ENCODE data around the gene PERM1.
A peak's percentile ranks its signal among the peaks of the same experiment; 100 is the strongest.
"Not testable (repeated sequence)": the region's sequence is repeated elsewhere in the genome, so short reads cannot be mapped to it uniquely, and the experiment has no call there.

PERM1 gene

DNA sequence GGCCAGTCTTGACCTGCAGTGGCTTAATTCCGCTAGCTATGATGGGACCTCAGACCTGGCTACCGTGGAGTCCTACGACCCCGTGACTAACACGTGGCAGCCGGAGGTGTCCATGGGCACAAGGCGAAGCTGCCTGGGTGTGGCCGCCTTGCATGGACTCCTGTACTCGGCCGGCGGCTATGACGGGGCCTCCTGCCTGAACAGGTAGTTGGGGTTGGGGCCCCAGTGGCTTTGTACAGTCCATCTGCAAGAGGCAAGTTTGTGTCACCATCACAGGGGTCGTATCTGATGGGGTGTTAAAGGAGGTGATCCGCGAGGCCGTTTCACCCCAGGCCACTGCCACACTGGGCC is 18.6 kb downstream of the PERM1 start:
- no peak for DNase-seq

DNA sequence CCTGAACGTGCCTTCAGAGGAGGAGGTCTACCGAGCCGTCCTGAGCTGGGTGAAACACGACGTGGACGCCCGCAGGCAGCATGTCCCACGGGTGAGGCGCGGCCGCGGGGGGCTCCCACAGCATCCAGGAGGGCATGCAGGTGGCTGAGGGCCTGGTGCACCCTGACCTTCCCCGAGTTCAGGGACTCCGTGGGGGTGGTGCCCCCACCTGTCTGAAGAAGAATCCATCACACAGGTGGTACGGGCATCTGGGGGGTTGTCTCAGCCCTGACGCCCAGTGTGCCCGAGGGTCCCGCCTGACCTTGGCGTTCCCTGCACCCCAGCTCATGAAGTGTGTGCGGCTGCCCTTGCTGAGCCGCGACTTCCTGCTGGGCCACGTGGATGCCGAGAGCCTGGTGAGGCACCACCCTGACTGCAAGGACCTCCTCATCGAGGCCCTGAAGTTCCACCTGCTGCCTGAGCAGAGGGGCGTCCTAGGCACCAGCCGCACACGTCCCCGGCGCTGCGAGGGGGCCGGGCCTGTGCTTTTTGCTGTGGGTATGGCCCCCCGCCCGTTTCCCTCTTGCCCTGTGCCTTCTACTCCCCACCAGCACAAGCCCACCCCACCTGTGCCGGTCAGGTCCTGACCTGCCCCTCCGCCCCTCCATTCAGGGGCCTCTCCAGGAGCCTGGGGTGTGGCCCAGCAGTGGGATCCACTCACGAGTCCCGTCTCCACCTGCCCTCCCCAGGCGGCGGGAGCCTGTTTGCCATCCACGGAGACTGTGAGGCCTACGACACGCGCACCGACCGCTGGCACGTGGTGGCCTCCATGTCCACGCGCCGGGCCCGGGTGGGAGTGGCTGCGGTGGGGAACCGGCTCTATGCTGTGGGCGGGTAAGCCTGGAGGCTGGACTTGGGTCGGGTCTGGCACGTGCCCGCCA is 19.3 kb downstream of the PERM1 start:
- no peak for DNase-seq

DNA sequence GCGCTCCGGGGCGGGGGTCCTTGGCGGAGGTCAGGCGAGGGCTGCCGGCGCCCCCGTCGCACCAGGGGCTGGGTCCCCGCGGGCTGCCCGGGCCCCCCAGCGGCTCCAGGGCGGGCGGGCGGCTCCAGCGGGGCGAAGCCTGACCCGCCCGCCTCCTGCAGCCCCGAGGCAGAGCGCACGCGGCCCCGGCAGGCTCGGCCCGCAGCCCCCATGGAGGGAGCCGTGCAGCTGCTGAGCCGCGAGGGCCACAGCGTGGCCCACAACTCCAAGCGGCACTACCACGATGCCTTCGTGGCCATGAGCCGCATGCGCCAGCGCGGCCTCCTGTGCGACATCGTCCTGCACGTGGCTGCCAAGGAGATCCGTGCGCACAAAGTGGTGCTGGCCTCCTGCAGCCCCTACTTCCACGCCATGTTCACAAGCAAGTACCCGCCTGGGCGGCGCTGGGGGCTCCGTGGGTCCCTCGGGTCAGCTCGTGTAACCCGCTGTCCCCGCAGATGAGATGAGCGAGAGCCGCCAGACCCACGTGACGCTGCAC is 20.7 kb downstream of the PERM1 start:
- DNase-seq: no peak

DNA sequence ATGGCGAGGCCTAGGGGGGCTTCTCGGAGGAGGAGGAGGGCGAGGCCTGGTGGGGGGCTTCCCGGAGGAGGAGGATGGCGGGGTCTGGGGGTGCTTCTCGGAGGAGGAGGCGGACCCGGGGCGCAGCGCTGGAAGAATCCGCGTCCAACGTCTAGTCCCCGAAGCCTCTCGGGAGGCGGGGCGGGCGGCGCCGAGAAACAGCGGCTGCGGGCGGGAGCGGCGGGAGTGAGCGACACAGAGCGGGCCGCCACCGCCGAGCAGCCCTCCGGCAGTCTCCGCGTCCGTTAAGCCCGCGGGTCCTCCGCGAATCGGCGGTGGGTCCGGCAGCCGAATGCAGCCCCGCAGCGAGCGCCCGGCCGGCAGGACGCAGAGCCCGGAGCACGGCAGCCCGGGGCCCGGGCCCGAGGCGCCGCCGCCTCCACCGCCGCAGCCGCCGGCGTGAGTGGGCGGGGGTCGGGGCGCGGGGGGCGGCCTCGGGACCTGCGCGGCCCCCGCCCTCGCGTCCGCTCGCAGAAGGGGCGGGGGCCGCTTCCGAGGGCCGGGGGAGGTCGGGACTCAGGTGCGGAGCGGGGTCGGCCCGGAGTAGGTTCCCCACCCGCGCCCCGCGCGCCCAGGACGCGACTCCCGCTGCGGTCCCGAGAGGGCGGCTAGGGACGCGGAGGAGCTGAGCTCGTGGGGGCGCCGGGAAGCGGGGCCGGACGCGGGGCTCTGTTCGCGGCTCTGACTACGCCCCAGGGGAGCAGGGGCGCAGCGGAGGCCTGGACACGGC is 21.3 kb downstream of the PERM1 start, which contains the start of gene KLHL17:
KLHL17 (plus strand) TSS at position 222 of the 769 bp plus-strand sequence; CDS start at position 332, 110 bp downstream.
- DNase-seq: peak; percentile 24

DNA sequence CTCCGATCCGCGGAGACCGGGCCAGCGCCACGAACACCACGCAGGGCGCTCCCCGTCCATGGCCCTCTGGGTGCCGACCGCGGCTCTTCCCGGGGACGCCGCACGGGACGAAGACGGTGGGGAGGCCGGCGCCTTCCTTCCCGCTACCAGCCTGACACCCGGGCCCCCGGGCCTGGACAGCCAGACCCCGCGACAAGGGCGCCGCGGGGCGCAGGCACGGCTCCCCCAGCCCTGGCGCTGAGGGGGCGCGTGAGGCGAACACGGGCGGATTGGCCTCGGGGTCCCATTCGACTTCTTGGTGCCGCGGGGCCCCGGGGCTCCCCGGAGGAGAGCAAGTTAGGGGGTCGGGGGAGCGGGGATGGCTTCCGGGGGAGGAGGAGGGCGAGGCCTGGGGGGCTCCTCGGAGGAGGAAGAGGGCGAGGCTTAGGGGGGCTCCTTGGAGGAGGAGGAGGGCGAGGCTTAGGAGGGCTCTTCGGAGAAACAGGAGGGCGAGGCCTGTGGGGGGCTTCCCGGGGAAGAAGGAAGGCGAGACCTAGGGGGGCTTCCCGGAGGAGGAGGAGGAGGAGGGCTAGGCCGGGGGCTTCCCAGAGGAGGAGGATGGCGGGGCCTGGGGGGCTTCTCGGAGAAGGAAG is 22.0 kb downstream of the PERM1 start:
- no peak for DNase-seq

DNA sequence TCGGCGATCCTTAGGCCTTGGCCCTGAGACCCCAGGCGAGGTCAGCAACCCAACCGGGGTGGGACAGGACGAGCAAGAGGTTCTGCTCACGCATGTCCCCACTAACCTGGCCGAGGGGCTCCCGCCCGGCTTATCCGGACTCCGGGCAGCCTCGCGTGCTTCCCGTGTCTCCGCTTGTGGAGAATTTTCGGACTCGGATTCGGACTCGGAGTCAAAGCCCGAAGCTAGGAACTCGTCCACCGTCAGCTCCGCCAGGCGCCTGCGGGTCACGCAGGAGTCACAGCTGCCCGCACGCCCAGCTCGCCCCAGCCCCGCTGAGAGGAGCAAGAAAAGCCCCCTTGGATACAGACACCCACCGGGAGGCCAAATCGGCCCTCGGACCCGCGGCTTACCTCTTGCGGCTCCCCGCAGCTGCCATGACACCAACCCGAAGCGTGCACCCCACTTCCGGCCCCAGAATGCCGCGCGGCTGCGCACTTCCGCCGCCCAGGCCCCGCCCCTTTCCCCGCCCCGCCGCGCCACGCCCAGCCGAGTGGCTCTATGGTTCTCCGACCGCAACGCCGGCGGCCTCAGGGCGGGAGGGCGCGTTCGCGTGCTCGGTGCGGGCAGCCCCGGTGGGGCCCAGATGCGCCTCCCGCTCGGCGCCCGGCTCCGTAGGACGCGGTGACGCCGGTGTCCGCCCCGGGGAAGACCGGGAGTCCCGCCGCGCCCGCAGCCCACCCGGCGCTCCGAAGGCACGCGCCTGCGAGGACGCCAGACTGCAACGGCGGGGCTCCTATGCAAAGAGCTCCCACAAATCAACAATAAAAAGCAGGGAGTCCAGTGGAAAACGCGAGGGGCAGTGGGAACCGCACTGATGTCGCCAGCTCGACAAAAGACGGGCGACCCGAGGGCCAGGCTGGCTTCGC is 22.8 kb downstream of the PERM1 start, which contains the start of gene NOC2L:
NOC2L (minus strand) TSS at position 434 of the 908 bp plus-strand sequence; CDS start at position 418, 16 bp downstream.
- DNase-seq: peak; percentile 72

DNA sequence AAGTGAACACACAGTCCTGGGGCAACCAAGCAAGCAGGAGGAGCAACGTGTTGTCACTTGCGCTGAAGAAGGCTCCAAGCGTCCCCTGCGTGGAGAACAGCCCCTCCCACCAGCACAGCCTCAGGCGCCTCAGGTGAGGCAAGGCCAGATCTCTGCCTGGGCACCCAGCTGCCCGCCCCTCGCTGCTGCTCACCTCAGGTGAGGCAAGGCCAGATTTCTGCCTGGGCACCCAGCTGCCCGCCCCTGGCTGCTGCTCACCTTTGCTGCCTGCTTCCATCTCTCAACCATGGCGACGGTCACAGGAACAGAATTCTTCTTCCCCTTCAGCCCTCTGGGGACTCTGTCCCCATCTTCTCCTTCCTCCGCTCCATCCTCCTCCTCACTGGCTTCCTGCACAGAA is 25.3 kb downstream of the PERM1 start:
- no peak for DNase-seq

DNA sequence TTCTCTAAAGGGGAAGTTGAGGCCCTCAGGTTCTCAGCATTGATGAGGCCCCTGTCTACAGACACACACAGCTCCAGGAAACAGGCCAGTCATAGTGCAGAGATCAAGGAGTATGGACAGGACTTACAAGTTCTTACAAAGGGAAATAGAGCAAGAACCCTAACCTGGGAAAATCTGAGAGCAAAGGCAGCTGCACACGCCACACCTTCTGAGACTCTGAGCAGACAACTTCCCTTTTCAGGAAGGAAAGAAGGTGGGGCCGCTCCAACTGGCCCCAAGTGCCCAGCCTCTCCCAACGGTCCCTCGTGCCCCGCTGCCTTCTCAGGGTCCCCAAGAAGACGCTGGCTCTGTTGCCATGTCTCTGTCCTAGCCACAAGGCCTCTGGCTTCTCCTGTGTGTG is 26.4 kb downstream of the PERM1 start:
- no peak for DNase-seq

DNA sequence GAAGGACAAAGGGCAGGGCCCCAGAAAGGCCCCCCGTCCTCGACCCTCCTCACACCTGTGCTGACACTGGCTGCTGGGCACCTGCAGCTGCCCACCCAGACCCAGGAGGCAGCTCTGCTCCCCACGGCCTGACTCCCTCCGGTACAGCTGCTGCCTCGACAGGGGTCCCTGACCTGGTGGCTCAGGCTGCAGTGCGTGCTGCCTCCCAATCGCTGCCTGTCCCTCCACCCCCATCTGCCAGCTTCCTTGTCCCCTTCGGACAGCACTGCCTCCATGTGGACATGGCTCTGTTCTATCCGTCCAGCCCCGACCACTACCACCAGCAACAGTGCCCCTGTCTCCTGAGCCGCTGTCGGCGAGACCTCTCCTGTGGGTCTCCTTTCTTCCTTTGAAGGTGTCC is 27.0 kb downstream of the PERM1 start:
- DNase-seq: no peak

DNA sequence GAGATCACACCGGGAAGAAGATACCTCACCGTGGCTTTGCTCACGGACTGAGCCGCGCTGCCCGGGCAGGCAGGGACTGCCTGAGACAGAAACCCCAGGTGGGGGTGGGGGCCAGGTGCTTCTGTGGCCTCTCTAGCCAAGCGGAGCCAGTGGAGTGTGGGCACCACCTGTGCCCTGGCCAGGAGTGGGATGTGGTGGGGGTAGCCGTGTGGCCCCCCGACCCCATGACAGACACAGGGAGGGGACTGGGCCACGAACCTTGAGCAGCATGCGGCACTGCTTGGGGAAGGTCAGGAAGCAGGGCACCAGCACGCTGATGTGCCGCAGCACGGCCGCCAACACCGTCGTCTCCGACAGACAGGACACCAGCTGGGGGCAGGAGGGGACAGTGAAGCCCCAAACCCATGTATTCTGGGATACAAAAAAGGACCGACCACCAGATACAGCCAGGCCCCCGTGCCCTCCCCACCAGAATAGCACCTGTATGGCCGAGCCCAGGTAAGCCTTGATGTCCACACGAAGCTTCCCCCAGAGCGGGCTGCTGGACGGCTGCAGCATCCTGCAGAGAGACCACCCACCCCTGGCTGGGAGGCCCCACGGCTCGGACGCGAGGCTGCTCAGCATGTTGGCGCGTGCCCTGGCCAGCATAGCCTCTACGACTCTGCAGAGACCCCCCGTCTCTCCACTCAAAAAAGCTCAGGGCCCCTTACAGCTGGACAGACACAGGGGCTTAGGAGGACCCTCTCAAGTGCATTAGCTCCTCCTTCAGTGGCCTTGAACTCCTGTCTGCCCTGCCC is 28.2 kb downstream of the PERM1 start:
- no peak for DNase-seq

DNA sequence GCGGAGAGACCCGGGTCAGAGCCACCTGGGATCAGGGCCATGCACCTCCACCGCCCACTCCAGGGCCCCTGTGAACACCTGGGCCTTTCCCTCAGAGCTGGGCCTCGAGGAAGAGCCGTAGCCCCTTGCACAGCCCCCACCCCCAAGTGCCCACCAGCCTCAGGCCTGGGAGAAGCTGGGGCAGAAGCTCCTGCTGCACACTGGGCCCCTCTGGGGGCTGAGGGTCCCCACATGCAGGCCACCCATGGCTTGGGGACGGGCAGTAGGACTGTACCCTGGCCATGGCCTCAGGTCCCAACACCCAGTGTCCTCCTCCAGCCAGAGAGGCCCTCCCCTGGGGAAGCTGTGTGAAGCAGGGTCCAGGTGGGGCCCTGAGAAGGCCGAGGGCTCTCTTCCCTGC is 29.3 kb downstream of the PERM1 start:
- DNase-seq: no peak

DNA sequence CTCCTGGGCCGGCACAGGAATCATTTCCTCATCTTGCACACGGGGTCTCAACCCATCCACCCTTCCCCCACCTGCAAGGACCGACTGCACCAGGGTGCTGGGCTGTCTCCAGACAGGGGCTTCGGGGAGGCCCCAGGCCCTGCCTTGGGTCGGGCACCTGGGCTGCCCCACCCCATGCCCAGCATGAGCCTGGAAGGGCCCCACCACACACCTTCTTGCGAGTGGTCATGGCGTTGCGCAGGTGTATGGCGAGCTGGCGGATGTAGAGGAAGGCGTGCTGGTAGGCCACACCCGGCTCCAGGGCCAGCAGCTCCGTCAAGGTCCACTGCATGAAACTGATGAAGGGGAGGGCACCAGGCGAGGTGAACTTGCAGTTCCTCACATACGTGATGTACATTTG is 29.7 kb downstream of the PERM1 start:
- DNase-seq: no peak

DNA sequence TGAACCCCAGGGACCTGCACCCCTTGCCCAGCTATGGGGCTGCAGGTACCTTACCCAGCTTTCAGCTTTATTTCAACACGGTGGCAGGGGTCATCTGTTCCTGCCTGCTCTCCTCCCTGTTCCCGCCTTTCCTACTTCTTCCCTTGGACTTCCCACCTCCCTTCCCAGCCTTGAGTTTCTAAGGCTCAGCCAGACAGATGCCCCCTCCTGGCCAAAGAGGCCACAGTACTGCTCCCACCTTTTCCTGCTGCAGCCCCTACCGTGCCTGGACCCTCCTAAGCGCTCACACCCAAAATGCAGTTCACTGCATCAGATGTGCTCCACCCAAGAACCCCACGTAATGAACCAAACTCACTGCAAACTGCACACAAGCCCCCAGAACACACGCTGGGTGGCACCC is 30.5 kb downstream of the PERM1 start:
- DNase-seq: no peak

DNA sequence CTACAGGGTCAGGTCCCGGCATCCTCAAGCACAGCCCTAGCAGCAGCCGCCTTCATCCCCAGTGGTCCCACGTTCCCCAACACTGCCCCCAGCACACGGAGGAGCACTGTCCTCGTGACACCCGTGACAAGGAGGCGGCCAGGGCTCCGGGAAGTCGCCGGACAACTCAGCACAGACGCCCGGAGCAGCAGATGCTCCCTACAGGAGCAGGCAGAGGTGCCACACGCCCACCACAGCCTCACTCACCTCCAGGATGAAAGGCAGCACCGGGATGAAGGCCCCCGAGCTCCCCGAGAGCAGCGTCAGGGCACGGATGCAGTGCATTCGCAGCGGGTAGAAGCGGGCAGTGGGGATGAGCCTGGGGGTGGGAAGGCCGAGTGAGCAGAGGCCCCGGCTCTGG is 31.0 kb downstream of the PERM1 start:
- no peak for DNase-seq

DNA sequence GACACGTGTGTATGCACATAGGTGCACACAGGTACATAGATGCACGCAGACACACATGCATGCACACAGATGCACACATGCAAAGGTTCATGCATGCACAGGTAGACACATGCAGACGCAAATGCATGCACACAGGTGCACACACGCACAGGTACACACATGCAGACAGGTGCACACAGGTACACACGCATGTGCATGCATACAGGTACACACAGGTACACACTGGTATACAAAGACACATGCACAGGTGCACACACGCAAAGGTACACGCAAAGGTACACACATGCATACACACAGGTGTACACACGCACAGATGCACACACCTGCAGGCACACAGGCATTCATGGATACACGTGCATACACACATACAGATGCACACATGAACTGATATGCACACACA is 31.6 kb downstream of the PERM1 start:
- no peak for DNase-seq

DNA sequence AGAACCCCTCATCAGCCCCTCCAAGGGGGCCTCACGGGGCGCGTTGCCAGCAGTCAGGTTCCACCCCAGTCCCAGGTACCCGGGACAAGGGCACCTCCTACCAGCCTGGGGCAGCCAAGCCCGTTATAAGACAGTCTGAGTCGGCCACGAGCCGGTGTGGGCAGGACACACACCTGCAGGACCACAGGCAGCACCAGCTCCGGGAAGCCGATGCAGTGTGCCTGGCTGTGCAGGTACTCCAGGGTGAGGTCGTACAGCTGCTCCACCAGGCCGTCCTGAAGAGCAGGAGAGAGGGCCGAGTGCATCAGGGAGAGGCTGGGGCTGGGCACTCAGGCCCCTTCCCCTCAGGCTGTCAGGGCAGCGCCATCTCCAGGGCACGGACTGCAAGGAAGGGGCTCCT is 33.9 kb downstream of the PERM1 start:
- DNase-seq: no peak

DNA sequence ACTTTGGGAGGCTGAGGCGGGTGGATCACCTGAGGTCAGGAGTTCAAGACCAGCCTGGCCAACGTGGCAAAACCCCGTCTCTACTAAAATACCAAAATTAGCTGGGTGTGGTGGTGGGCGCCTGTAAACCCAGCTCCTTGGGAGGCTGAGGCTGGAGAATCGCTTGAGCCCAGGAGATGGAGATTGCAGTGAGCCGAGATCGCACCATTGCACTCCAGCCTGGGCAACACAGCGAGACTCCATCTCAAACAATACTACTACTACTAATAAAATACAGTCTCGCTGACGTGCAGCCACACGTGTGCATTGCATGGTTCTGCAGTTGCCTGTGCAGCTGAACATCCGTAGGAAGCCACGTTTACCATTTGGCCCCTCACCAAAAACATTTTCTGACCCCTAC is 35.1 kb downstream of the PERM1 start:
- DNase-seq: not testable (repeated sequence)

DNA sequence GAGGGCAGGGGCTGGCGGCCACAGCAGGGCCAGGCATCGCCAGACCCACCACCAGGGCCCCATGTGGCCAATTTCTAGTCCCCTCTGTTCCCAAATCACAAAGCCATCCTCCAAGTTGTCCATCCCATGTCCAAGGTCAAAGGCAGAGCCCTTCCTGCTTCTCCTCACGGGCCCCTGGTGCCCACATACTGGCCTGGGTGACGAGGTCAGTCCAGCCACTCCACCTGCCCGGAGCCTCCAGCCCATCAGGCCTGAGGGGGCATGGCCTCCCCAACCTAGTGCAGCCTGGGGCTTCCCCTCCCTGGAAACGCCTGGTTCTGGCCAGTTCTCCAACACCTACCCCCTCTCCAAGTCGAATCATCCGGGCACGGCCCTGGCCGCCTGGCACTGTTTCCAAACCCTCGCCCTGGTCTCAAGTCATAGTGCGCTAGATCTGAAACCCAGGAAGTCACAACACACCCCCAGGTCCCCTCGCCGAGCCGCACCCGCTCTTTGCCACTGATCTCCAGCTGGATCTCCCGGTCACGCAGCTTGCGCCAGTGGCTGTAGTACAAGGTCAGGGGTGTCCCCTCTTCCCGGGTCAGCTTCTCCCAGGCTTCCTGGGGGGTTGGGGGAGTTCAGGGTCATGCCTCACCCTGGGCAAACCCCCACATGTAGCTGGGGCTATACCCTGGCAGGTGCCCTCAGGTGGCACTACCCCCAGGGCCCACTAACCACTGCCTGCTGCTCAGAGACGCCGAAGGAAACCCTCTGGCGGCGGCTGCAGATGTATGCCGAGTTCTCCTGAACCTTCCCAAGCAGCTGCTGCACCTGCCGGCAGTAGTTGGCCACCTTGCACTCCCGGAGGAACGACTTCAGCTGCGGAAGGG is 36.0 kb downstream of the PERM1 start:
- no peak for DNase-seq

DNA sequence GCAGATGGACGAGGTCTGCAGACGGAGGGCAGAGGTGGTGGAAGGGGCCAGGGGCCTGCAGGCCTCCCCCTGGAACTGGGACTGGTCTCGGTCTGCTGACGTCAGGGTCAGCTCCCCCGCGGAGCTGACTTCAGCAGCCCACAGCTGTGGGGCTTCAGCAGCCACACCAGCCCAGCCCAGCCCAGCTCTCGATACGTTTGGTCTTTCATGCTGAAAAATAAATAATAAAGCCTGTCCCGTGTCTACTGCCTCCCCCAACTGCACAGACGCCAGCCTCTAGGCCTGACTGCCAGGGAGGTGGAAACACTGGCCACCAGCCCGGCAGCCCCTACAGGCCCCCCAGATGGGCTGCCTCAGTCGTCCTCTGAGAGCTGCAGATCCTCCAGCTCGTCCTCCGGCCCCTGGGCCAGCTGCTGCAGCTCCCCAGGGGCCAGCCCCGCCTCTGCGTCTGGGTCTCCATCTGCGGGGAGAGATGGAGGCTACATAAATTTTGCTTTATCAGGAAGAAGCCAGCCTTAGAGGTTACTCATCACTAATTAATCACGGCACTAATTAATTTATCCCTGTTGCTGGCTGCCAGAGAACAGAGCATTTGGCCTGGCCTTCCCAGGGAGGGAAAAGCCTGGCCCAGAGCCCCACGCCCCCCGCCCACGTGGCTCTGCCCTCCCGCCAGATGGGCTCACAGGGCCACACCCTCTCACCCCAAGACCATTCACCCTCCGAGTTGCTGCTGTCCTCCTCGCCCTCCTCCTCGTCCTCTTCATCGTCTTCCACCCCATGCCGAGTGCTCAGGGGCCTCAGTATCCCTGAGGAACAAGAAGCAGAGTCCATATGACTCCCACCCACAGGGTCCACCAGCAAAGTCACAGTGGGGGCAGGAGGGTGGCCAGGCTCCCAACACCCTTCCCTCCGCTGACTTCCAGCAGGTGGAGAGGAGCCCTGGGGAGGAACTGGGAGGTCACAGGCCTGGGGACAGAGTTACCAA is 37.3 kb downstream of the PERM1 start:
- no peak for DNase-seq
